SK-N-SH (cell line): ENCODE results near the gene IL17RA. TPM values are rescaled to one million over a fixed set of nuclear protein-coding genes. Genes with fewer than 3 reads are reported as not detected.
A peak's percentile ranks its signal among the peaks of the same experiment; 100 is the strongest.

Source experiments
- CTCF ChIA-PET: fragments of 300-600, 350-600 bp; formaldehyde crosslinking; extraction: SDS; loops from one replicate; lab custom pipeline; 2021; lab: Yijun Ruan, JAX
- POLR2A ChIA-PET: fragments of 350-600 bp; sonication (Branson Sonifier 250); formaldehyde crosslinking; extraction: SDS; loops from one replicate; lab custom pipeline; 2020; ENCODE audit warnings: antibody characterized with exemption, inconsistent platforms; lab: Yijun Ruan, JAX
- DNase-seq: peaks from one replicate; pipeline ENCODE4 v3.0.0; 2012
- H2AFZ ChIP-seq: fragments of 200-600 bp; sonication (generic); 2 replicates; pipeline ENCODE4 v1.8.1; 2016; ENCODE audit warnings: antibody characterized with exemption, mild to moderate bottlenecking, low read depth
- H3F3A ChIP-seq: fragments of 200-600 bp; sonication (generic); replicated peaks from 2 replicates; pipeline ENCODE3; 2016; ENCODE audit warnings: antibody characterized with exemption, mild to moderate bottlenecking; ENCODE audit not compliant: insufficient read depth
- H3K27ac ChIP-seq, 2 experiments: fragments of 200-500 bp in 1 of 2; fragments of 200-600 bp in 1 of 2; sonication (Bioruptor generic) in 1 of 2; sonication (generic), shearing (Covaris generic) in 1 of 2; 2 replicates each; pipeline versions ENCODE4 v1.5.1 to v1.6.1; 2014 to 2016; ENCODE audit warnings: low read depth in 2 of 2, inconsistent platforms in 1 of 2, low read length in 1 of 2, mild to moderate bottlenecking in 1 of 2, mixed read lengths in 1 of 2
- H3K27me3 ChIP-seq: fragments of 200-600 bp; sonication (generic), shearing (Covaris generic); 2 replicates; pipeline ENCODE4 v1.6.1; 2016; ENCODE audit warnings: mixed run types; ENCODE audit not compliant: insufficient read depth
- H3K36me3 ChIP-seq, 2 experiments: fragments of 200-500 bp in 1 of 2; fragments of 200-600 bp in 1 of 2; sonication (Bioruptor generic) in 1 of 2; sonication (generic) in 1 of 2; replicated peaks in 1 of 2; 2 replicates each; pipeline versions ENCODE3 to v1.5.1; 2014 to 2016; ENCODE audit warnings: low read length in 1 of 2, mild to moderate bottlenecking in 1 of 2; ENCODE audit not compliant: insufficient read depth in 2 of 2, control insufficient read depth in 1 of 2
- H3K4me1 ChIP-seq, 2 experiments: fragments of 200-500 bp in 1 of 2; fragments of 200-600 bp in 1 of 2; sonication (Bioruptor generic) in 1 of 2; sonication (generic), shearing (Covaris generic) in 1 of 2; 2 replicates each; pipeline versions ENCODE4 v1.5.1 to v1.6.1; 2014 to 2016; ENCODE audit warnings: low read depth in 1 of 2, low read length in 1 of 2, mixed run types in 1 of 2; ENCODE audit not compliant: insufficient read depth in 2 of 2, control insufficient read depth in 1 of 2
- H3K4me2 ChIP-seq: fragments of 200-600 bp; sonication (generic), shearing (Covaris generic); 2 replicates; pipeline ENCODE4 v1.6.1; 2017; ENCODE audit warnings: mixed run types
- H3K4me3 ChIP-seq, 2 experiments: fragments of 200-500 bp in 1 of 2; fragments of 200-600 bp in 1 of 2; sonication (Bioruptor generic) in 1 of 2; sonication (generic), shearing (Covaris generic) in 1 of 2; 2 replicates each; pipeline versions ENCODE4 v1.5.1 to v1.8.1; 2014 to 2016; ENCODE audit warnings: low read depth in 2 of 2, inconsistent platforms in 1 of 2, low read length in 1 of 2, mild to moderate bottlenecking in 1 of 2, mixed read lengths in 1 of 2, moderate library complexity in 1 of 2
- H3K79me2 ChIP-seq: fragments of 200-600 bp; sonication (generic); 2 replicates; pipeline ENCODE4 v1.8.1; 2017; ENCODE audit warnings: mild to moderate bottlenecking; ENCODE audit not compliant: insufficient read depth
- H3K9ac ChIP-seq: fragments of 200-600 bp; sonication (generic); 2 replicates; pipeline ENCODE4 v1.6.1; 2017; ENCODE audit warnings: mixed run types
- H3K9me2 ChIP-seq: fragments of 200-600 bp; sonication (generic); 2 replicates; pipeline ENCODE4 v1.6.1; 2017; ENCODE audit warnings: mixed run types
- H3K9me3 ChIP-seq: fragments of 200-600 bp; sonication (generic); 2 replicates; pipeline ENCODE4 v1.6.1; 2017; ENCODE audit warnings: mixed run types, mild to moderate bottlenecking, moderate library complexity
- H4K20me1 ChIP-seq: fragments of 200-600 bp; sonication (generic); 2 replicates; pipeline ENCODE4 v1.6.1; 2017; ENCODE audit warnings: mild to moderate bottlenecking, mixed run types; ENCODE audit not compliant: insufficient read depth
- EP300 ChIP-seq, 2 experiments: IDR thresholded peaks; 2 replicates each; pipeline versions ENCODE4 v1.4.0 to v1.6.1; 2012; ENCODE audit warnings: borderline replicate concordance in 1 of 2, low read depth in 1 of 2, low read length in 1 of 2
- FOXM1 ChIP-seq: IDR thresholded peaks from 2 replicates; pipeline ENCODE4 v1.4.0; 2012; ENCODE audit warnings: low read depth, mild to moderate bottlenecking
- JUND ChIP-seq: IDR thresholded peaks from 2 replicates; pipeline ENCODE4 v1.4.0; 2012
- NFIC ChIP-seq: IDR thresholded peaks from 2 replicates; pipeline ENCODE4 v1.4.0; 2012; ENCODE audit warnings: borderline replicate concordance
- NRF1 ChIP-seq: IDR thresholded peaks from 2 replicates; pipeline ENCODE4 v1.6.1; 2012; ENCODE audit warnings: low read depth, mild to moderate bottlenecking, low read length
- POLR2AphosphoS5 ChIP-seq: IDR thresholded peaks from 2 replicates; pipeline ENCODE4 v1.6.1; 2012; ENCODE audit warnings: low read depth, low read length
- RCOR1 ChIP-seq: fragments of 150-350 bp; IDR thresholded peaks from 2 replicates; pipeline ENCODE4 v1.6.1; 2017; ENCODE audit warnings: antibody characterized with exemption, low read length
- RFX5 ChIP-seq: IDR thresholded peaks from 2 replicates; pipeline ENCODE4 v1.6.1; 2012; ENCODE audit warnings: mild to moderate bottlenecking, improper control_type of control experiment, low read length
- SMC3 ChIP-seq: IDR thresholded peaks from 2 replicates; pipeline ENCODE4 v1.6.1; 2012; ENCODE audit warnings: low read depth, low read length, improper control_type of control experiment
- TCF12 ChIP-seq: IDR thresholded peaks from 2 replicates; pipeline ENCODE4 v1.4.0; 2012
- YY1 ChIP-seq: IDR thresholded peaks from 2 replicates; pipeline ENCODE4 v1.4.0; 2012; ENCODE audit warnings: low read depth, mild to moderate bottlenecking
- WGBS: methylation state at CpG from one replicate; pipeline ENCODE4 v1.1.6; 2017; ENCODE audit warnings: low lambda C conversion rate; 5-methylcytosine and 5-hydroxymethylcytosine counted together
- polyA plus RNA-seq, 3 experiments: library from polyadenylated mRNA; depleted of rRNA; stranded (reverse); fragments of >200 nt; gene quantifications; 2 replicates each; pipeline ENCODE4 v1.2.3, GENCODE V29; 2012
- TF ChIP-seq, protein P1 (sequence below): IDR thresholded peaks from 2 replicates; pipeline ENCODE4 v1.4.0; 2012; ENCODE audit warnings: low read depth, borderline replicate concordance
- TF ChIP-seq, protein P2 (sequence below): fragments of 200-600 bp; sonication (generic); IDR thresholded peaks from 2 replicates; pipeline ENCODE4 v1.6.1; 2017; ENCODE audit warnings: antibody characterized with exemption, mild to moderate bottlenecking, moderate library complexity

Gene IL17RA
- polyA plus RNA-seq, 1 of the 3 experiments (the other 2 are of a cell fraction), result 4.5 TPM

DNA sequence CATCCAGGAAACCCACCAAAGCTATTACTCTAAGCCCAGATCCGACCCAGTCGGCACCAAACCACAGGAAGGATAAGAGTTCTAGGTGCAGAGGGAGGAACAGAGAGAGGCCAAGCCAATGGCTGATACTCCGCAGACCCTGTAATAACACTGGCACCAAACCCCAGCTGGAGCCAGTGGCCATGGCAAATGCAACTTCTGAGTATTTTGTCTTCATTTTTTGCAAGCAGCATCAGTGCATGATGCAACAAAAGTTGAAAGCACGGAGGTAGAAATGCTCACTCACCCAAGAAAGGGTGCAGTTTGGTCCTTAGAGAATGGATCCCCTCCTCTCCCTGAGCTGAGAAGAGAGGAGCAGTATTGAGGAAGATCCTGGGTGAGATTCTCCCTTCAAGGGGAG is 33.5 kb downstream of the IL17RA start:
- Histone ChIP-seq H3K4me1 (peaks cover 0 to 5% of the 10 kb centered on the region in 2 experiments; a peak in 1 of 4 replicates), H3K4me3 (no peak overlapping the region), H4K20me1 (no peaks in the 10 kb centered on the region), H2AFZ (no peak overlapping the region), H3F3A (no peaks in the 10 kb centered on the region), H3K27me3 (peaks cover 9% of the 10 kb centered on the region; the same call in 1 of the 2 replicates), H3K9ac (no peak overlapping the region), H3K4me2 (no peak overlapping the region), H3K36me3 (no peaks in the 10 kb centered on the region), H3K27ac (no peak overlapping the region), H3K79me2 (no peaks in the 10 kb centered on the region), H3K9me3 (no peaks in the 10 kb centered on the region), H3K9me2 (no peaks in the 10 kb centered on the region)
- ChIA-PET CTCF (interaction anchor here (0.9 to 2.6 kb wide), 2 partner anchors 10 to 53 kb away, joined by 3 to 15 read pairs; no protein-coding TSS in a partner anchor), POLR2A (interaction anchor here (0.5 kb wide), 1 partner anchor 166 kb away, joined by 3 read pairs; no protein-coding TSS in a partner anchor)
- 73% methylated on average over 4 of the region's 4 CpGs for WGBS
- no peak for DNase-seq
- TF ChIP-seq FOXM1 (no peak), SMC3 (no peak), YY1 (no peak), NFIC (no peak), EP300 (IDR thresholded peaks at IDR 0.05; ENCODE audit: borderline replicate concordance in 1 of 2, low read depth in 1 of 2, low read length in 1 of 2) (no peak), RFX5 (no peak), NRF1 (no peak), RCOR1 (no peak), TCF12 (no peak), JUND (no peak), POLR2AphosphoS5 (no peak)
- TF ChIP-seq, protein P1, sequence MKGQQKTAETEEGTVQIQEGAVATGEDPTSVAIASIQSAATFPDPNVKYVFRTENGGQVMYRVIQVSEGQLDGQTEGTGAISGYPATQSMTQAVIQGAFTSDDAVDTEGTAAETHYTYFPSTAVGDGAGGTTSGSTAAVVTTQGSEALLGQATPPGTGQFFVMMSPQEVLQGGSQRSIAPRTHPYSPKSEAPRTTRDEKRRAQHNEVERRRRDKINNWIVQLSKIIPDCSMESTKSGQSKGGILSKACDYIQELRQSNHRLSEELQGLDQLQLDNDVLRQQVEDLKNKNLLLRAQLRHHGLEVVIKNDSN, result no peak
- TF ChIP-seq, protein P2, sequence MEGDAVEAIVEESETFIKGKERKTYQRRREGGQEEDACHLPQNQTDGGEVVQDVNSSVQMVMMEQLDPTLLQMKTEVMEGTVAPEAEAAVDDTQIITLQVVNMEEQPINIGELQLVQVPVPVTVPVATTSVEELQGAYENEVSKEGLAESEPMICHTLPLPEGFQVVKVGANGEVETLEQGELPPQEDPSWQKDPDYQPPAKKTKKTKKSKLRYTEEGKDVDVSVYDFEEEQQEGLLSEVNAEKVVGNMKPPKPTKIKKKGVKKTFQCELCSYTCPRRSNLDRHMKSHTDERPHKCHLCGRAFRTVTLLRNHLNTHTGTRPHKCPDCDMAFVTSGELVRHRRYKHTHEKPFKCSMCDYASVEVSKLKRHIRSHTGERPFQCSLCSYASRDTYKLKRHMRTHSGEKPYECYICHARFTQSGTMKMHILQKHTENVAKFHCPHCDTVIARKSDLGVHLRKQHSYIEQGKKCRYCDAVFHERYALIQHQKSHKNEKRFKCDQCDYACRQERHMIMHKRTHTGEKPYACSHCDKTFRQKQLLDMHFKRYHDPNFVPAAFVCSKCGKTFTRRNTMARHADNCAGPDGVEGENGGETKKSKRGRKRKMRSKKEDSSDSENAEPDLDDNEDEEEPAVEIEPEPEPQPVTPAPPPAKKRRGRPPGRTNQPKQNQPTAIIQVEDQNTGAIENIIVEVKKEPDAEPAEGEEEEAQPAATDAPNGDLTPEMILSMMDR, result no peak

DNA sequence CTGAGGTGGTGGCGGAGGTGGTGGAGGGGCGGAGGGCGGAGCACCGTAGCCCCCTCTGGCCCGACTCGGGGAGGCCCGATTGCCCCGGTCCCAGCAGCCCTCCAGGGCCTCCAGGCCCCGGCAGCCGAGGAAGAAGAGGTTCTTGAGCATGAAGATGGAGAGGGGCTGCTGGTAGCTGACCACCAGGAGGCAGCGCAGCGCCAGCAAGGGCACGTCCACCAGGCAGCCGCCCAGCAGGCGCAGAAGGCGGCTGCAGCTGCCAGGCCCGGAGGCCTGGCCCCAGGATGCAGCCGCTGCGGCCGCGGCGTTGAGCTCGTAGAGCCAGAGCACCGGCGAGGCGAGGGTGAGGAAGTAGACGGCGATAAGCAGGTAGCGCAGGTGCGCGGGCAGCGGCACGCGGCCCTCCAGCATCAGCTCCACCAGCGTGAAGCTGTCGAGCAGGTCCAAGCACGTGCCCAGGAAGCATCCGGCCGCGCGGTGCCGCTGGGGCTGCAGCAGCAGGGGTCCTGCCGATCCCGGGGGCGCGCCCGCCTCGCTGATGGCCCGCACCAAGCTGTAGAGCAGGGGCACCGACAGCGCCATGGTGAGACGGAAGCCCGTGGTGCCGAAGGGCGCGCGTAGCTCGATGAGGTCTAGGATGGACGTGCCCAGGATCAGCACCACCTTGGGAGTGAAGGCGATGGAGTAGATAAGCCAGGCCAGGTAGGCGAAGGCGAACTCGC is 34.8 kb downstream of the IL17RA start:
- no peak overlapping the region for H2AFZ ChIP-seq
- peak; percentile 50 for DNase-seq
- peaks cover under 1% of the 10 kb centered on the region for H3F3A ChIP-seq
- ChIA-PET CTCF (interaction anchor here (0.9 to 2.6 kb wide), 6 partner anchors 9 to 52 kb away, joined by 3 to 15 read pairs (median 3); no protein-coding TSS in a partner anchor), POLR2A (no interaction called here)
- TF ChIP-seq, protein P2, result peak; percentile 32
- TF ChIP-seq POLR2AphosphoS5, result no peak
- H3K4me2 ChIP-seq, result no peak overlapping the region
- H3K27ac ChIP-seq, result no peak overlapping the region
- H3K9ac ChIP-seq, result no peak overlapping the region
- no peaks in the 10 kb centered on the region for H3K9me2 ChIP-seq
- 86% methylated on average over 24 of the region's 63 CpGs for WGBS
- H3K4me3 ChIP-seq, result no peak overlapping the region; a peak in 1 of 4 replicates
- H3K9me3 ChIP-seq, result no peaks in the 10 kb centered on the region
- H3K27me3 ChIP-seq, result peaks cover 9% of the 10 kb centered on the region; the same call in 1 of the 2 replicates
- no peaks in the 10 kb centered on the region for H3K79me2 ChIP-seq
- no peaks in the 10 kb centered on the region for H4K20me1 ChIP-seq
- H3K36me3 ChIP-seq, result no peaks in the 10 kb centered on the region
- peaks cover 0 to 5% of the 10 kb centered on the region in 2 experiments; a peak in 1 of 4 replicates for H3K4me1 ChIP-seq
